HepG2 (cell line): ENCODE data around the gene SUN5. TPM values are rescaled to one million over a fixed set of nuclear protein-coding genes. Genes with fewer than 3 reads are reported as not detected.
A peak's percentile ranks its signal among the peaks of the same experiment; 100 is the strongest.

Source experiments
- ARID5B ChIP-seq: IDR thresholded peaks from 2 replicates; pipeline ENCODE4 v1.4.0; 2020; ENCODE audit warnings: mild to moderate bottlenecking, missing genetic modification reagents
- BCL6 ChIP-seq: IDR thresholded peaks from 2 replicates; pipeline ENCODE4 v1.6.1; 2016; ENCODE audit warnings: missing genetic modification reagents, missing compliant biosample characterization
- BHLHE40 ChIP-seq: IDR thresholded peaks from 2 replicates; pipeline ENCODE4 v1.6.1; 2011; ENCODE audit warnings: low read length, improper control_type of control experiment
- CTCF ChIP-seq: sonication (generic); formaldehyde crosslinking; IDR thresholded peaks from 2 replicates; pipeline ENCODE4 v1.5.0; 2020; ENCODE audit warnings: mild to moderate bottlenecking, missing genetic modification reagents, moderate library complexity
- DMAP1 ChIP-seq: IDR thresholded peaks from 2 replicates; pipeline ENCODE4 v1.6.1; 2016
- ERF ChIP-seq: IDR thresholded peaks from 2 replicates; pipeline ENCODE4 v1.6.1; 2018; ENCODE audit warnings: missing biosample characterization, missing genetic modification reagents
- FOXO1 ChIP-seq: sonication (generic); formaldehyde crosslinking; IDR thresholded peaks from 2 replicates; pipeline ENCODE4 v1.4.0; 2020; ENCODE audit warnings: missing genetic modification reagents
- MIER3 ChIP-seq: IDR thresholded peaks from 2 replicates; pipeline ENCODE4 v1.6.1; 2016; ENCODE audit warnings: missing compliant biosample characterization, borderline replicate concordance
- POLR2AphosphoS2 ChIP-seq: IDR thresholded peaks from 2 replicates; pipeline ENCODE4 v1.6.1; 2011; ENCODE audit warnings: low read depth, low read length, improper control_type of control experiment
- RXRA ChIP-seq: sonication (generic); formaldehyde crosslinking; IDR thresholded peaks from 2 replicates; pipeline ENCODE4 v1.5.1; 2020; ENCODE audit warnings: missing genetic modification reagents
- SOX6 ChIP-seq, 2 experiments: fragments of 450-650 bp in 1 of 2; sonication (generic) in 1 of 2; formaldehyde crosslinking in 1 of 2; IDR thresholded peaks; 2 replicates each; pipeline versions ENCODE4 v1.4.0 to v1.6.1; 2017 to 2020; ENCODE audit warnings: antibody characterized with exemption in 1 of 2, mild to moderate bottlenecking in 1 of 2, missing genetic modification reagents in 1 of 2
- TAF1 ChIP-seq: sonication (generic); formaldehyde crosslinking; IDR thresholded peaks from 2 replicates; pipeline ENCODE4 v1.4.0; 2020; ENCODE audit warnings: missing genetic modification reagents
- USF2 ChIP-seq, 2 experiments: sonication (generic) in 1 of 2; formaldehyde crosslinking in 1 of 2; IDR thresholded peaks; 2 replicates each; pipeline versions ENCODE4 v1.5.1 to v1.6.1; 2011 to 2020; ENCODE audit warnings: borderline replicate concordance in 1 of 2, low read depth in 1 of 2, low read length in 1 of 2, mild to moderate bottlenecking in 1 of 2, missing genetic modification reagents in 1 of 2, moderate library complexity in 1 of 2
- ZMYM4 ChIP-seq: sonication (generic); formaldehyde crosslinking; IDR thresholded peaks from 2 replicates; pipeline ENCODE4 v1.8.1; 2023; ENCODE audit warnings: mild to moderate bottlenecking, missing genetic modification reagents
- ZNF101 ChIP-seq: sonication (generic); formaldehyde crosslinking; IDR thresholded peaks from 2 replicates; pipeline ENCODE4 v1.4.0; 2020; ENCODE audit warnings: mild to moderate bottlenecking, low read depth, missing genetic modification reagents, borderline replicate concordance
- ZNF18 ChIP-seq: sonication (generic); formaldehyde crosslinking; IDR thresholded peaks from 2 replicates; pipeline ENCODE4 v1.8.0; 2022; ENCODE audit warnings: mild to moderate bottlenecking, missing genetic modification reagents; ENCODE audit not compliant: insufficient replicate concordance
- ZNF780A ChIP-seq: sonication (generic); formaldehyde crosslinking; IDR thresholded peaks from 2 replicates; pipeline ENCODE4 v1.8.0; 2022; ENCODE audit warnings: mild to moderate bottlenecking, missing genetic modification reagents, moderate library complexity
- ZZZ3 ChIP-seq: sonication (generic); formaldehyde crosslinking; IDR thresholded peaks from 2 replicates; pipeline ENCODE4 v1.4.0; 2020; ENCODE audit warnings: missing genetic modification reagents, mild to moderate bottlenecking, borderline replicate concordance
- polyA plus RNA-seq, 8 experiments: library from polyadenylated mRNA; depleted of rRNA in 3 of 8; stranded (reverse) in 7 of 8; unstranded in 1 of 8; fragments of >200 nt; fragmentation: Illumina TruSeq in 4 of 8; extraction: Trizol in 4 of 8; gene quantifications; 2 replicates each; pipeline versions ENCODE4 v1.2.1 to v1.2.3, GENCODE V29; 2011 to 2016; ENCODE audit warnings: low read depth in 4 of 8, missing spikeins in 1 of 8, mixed read lengths in 1 of 8; ENCODE audit not compliant: insufficient read depth in 1 of 8
- total RNA-seq, 5 experiments: library from RNA; depleted of rRNA; stranded (reverse); fragments of >200 nt; fragmentation: Illumina TruSeq; extraction: Trizol; gene quantifications; 2 replicates each; pipeline ENCODE4 v1.2.3, GENCODE V29; 2016; ENCODE audit warnings: low read depth in 1 of 5

SUN5 gene
- total and polyA plus RNA-seq, 2 of the 13 experiments (the other 11 are each of a cell fraction or from before 2014, with no cell fraction given): not detected

GRCh38 chr20:32975698-32976674 is 28.2 kb downstream of the SUN5 start (continued):
- TF ChIP-seq ZZZ3 (CRISPR knock-in tag) (0 out of 2 replicates have a peak, but pooled peaks have one; percentile 49), DMAP1 (CRISPR knock-in tag) (peak; percentile 42; the same call in 1 of the 2 replicates), SOX6 (IDR thresholded peaks at IDR 0.05) (no peak), SOX6 (CRISPR knock-in tag; IDR thresholded peaks at IDR 0.05) (peak; percentile 51; the same call in 1 of the 2 replicates), BCL6 (peak; percentile 27; the same call in 1 of the 2 replicates), ZMYM4 (CRISPR knock-in tag) (peak; percentile 22; the same call in 1 of the 2 replicates), MIER3 (CRISPR knock-in tag) (peak; percentile 79), RXRA (CRISPR knock-in tag) (peak; percentile 64), POLR2AphosphoS2 (no peak), ERF (CRISPR knock-in tag) (peak; percentile 45; the same call in 1 of the 2 replicates), ARID5B (peak; percentile 54), FOXO1 (CRISPR knock-in tag) (peak; percentile 25; the same call in 1 of the 2 replicates), USF2 (IDR thresholded peaks at IDR 0.05; ENCODE audit: low read depth, low read length) (peak; percentile 81), USF2 (CRISPR knock-in tag; IDR thresholded peaks at IDR 0.05; ENCODE audit: borderline replicate concordance) (peak; percentile 78; the same call in 1 of the 2 replicates), TAF1 (CRISPR knock-in tag) (peak; percentile 44; the same call in 1 of the 2 replicates), ZNF101 (no peak), ZNF18 (CRISPR knock-in tag) (no peak), ZNF780A (CRISPR knock-in tag) (0 out of 2 replicates have a peak, but pooled peaks have one; percentile 49), BHLHE40 (peak; percentile 93), CTCF (peak; percentile 8; the same call in 1 of the 2 replicates)
